Neural progenitor cell (in vitro differentiated cells): ENCODE data around the gene KMT2E.

ENCODE experiments used
- CTCF ChIP-seq: fragments of 200-600 bp; sonication (generic); IDR thresholded peaks from 2 replicates; pipeline ENCODE4 v1.5.1; 2017; ENCODE audit warnings: antibody characterized with exemption, mild to moderate bottlenecking
- EZH2 ChIP-seq: fragments of 200-600 bp; sonication (generic); IDR thresholded peaks from 2 replicates; pipeline ENCODE4 v1.6.1; 2017; ENCODE audit warnings: antibody characterized with exemption, mild to moderate bottlenecking, moderate library complexity

- TF ChIP-seq EZH2 (no peak), CTCF (no peak)
These were observed 137.1 kb downstream of the KMT2E start for GRCh38 chr7:105151152-105151551.
